HepG2 (cell line): Measurements from ENCODE around the gene AKR1A1. TPM values are rescaled to one million over a fixed set of nuclear protein-coding genes. Genes with fewer than 3 reads are reported as not detected.

Experiments
- ATAC-seq: fragments of 200-7000 bp; cut with Tn5 transposase; 3 replicates; pipeline ENCODE4 v1.9.1; 2020; ENCODE audit warnings: mild to moderate bottlenecking, moderate library complexity
- BruUV-seq: library from RNA; stranded (reverse); fragments of 400-500 nt; replicated peaks from 2 replicates; lab custom pipeline; 2021; lab: Mats Ljungman, UMichigan
- CTCF ChIA-PET: fragments of 300-600 bp; formaldehyde crosslinking; extraction: SDS; loops from one replicate; lab custom pipeline; 2021; ENCODE audit warnings: low total read pairs, inconsistent platforms, low intra/inter-chr PET ratio; lab: Yijun Ruan, JAX
- POLR2A ChIA-PET: fragments of 350-600 bp; sonication (Branson Sonifier 250); formaldehyde crosslinking; loops from one replicate; lab custom pipeline; 2020; ENCODE audit warnings: antibody characterized with exemption, inconsistent platforms; lab: Yijun Ruan, JAX
- DNase-seq: peaks from one replicate; pipeline ENCODE4 v3.0.0-alpha.2; 2015; ENCODE audit warnings: low spot score
- FAIRE-seq: peaks from 3 replicates; lab custom pipeline; 2011; peaks lifted over from hg19 to GRCh38; lab: Jason Lieb, UNC
- H2AFZ ChIP-seq: one replicate; pipeline ENCODE4 v1.6.1; 2011; ENCODE audit warnings: low read length, inconsistent platforms
- H3K27ac ChIP-seq: fragments of 300-600 bp; 3 replicates; pipeline ENCODE4 v1.8.0; 2011; ENCODE audit warnings: mixed run types, mild to moderate bottlenecking, mixed read lengths, low read length, inconsistent platforms; ENCODE audit not compliant: insufficient read depth; ENCODE audit errors: extremely low read length
- H3K27me3 ChIP-seq, 2 experiments: fragments of 200-600 bp in 1 of 2; 2 replicates in 1 of 2; 3 replicates in 1 of 2; pipeline versions ENCODE4 v1.6.0 to v1.8.0; 2011; ENCODE audit warnings: low read length in 2 of 2, mild to moderate bottlenecking in 2 of 2, moderate library complexity in 2 of 2, inconsistent platforms in 1 of 2; ENCODE audit not compliant: insufficient read depth in 2 of 2, control insufficient read depth in 1 of 2
- H3K36me3 ChIP-seq, 2 experiments: fragments of 200-600 bp in 1 of 2; replicated peaks in 1 of 2; 2 replicates in 1 of 2; 3 replicates in 1 of 2; pipeline versions ENCODE4 v1.5.1 to v1.8.0; 2011; ENCODE audit warnings: low read length in 2 of 2, inconsistent platforms in 1 of 2; ENCODE audit not compliant: insufficient read depth in 2 of 2, control insufficient read depth in 1 of 2
- H3K4me1 ChIP-seq: 2 replicates; pipeline ENCODE4 v1.5.1; 2012; ENCODE audit warnings: low read length, inconsistent platforms; ENCODE audit not compliant: insufficient read depth
- H3K4me2 ChIP-seq: 2 replicates; pipeline ENCODE4 v1.6.0; 2011; ENCODE audit warnings: low read depth, low read length, inconsistent platforms
- H3K4me3 ChIP-seq, 3 experiments: fragments of 200-600 bp in 1 of 3; sonication (generic), shearing (Covaris generic) in 1 of 3; replicated peaks in 1 of 3; 2 replicates each; pipeline ENCODE4 v1.5.1; 2011 to 2016; ENCODE audit warnings: low read length in 3 of 3, inconsistent platforms in 2 of 3, low read depth in 2 of 3, mild to moderate bottlenecking in 2 of 3, control low read depth in 1 of 3, mixed read lengths in 1 of 3; ENCODE audit not compliant: insufficient read depth in 1 of 3
- H3K79me2 ChIP-seq: one replicate; pipeline ENCODE4 v1.6.1; 2011; ENCODE audit warnings: low read length, inconsistent platforms; ENCODE audit not compliant: insufficient read depth
- H3K9ac ChIP-seq: 2 replicates; pipeline ENCODE4 v1.6.0; 2011; ENCODE audit warnings: mild to moderate bottlenecking, low read depth, low read length, inconsistent platforms; ENCODE audit not compliant: insufficient read depth
- H3K9me3 ChIP-seq: 2 replicates; pipeline ENCODE4 v1.5.1; 2012; ENCODE audit warnings: mild to moderate bottlenecking, low read length
- H4K20me1 ChIP-seq: 2 replicates; pipeline ENCODE4 v1.6.0; 2011; ENCODE audit warnings: inconsistent platforms, mild to moderate bottlenecking, low read length, moderate library complexity; ENCODE audit not compliant: insufficient read depth
- CEBPZ ChIP-seq: IDR thresholded peaks from 2 replicates; pipeline ENCODE4 v1.6.1; 2012; ENCODE audit warnings: low read length, improper control_type of control experiment
- EED ChIP-seq: sonication (generic); formaldehyde crosslinking; IDR thresholded peaks from 2 replicates; pipeline ENCODE4 v1.5.0; 2020; ENCODE audit warnings: mild to moderate bottlenecking, missing genetic modification reagents
- ELF3 ChIP-seq: IDR thresholded peaks from 2 replicates; pipeline ENCODE4 v1.6.1; 2016; ENCODE audit warnings: missing genetic modification reagents, missing compliant biosample characterization
- ERF ChIP-seq: IDR thresholded peaks from 2 replicates; pipeline ENCODE4 v1.6.1; 2018; ENCODE audit warnings: missing biosample characterization, missing genetic modification reagents
- GPBP1L1 ChIP-seq: sonication (generic); formaldehyde crosslinking; IDR thresholded peaks from 2 replicates; pipeline ENCODE4 v1.5.0; 2020; ENCODE audit warnings: mild to moderate bottlenecking, missing genetic modification reagents
- HOXA7 ChIP-seq: sonication (generic); formaldehyde crosslinking; IDR thresholded peaks from 2 replicates; pipeline ENCODE4 v1.8.1; 2022; ENCODE audit warnings: mild to moderate bottlenecking, missing genetic modification reagents, moderate library complexity
- MAFF ChIP-seq: IDR thresholded peaks from 2 replicates; pipeline ENCODE4 v1.6.1; 2011; ENCODE audit warnings: low read depth, low read length, improper control_type of control experiment
- MTA1 ChIP-seq: sonication (generic); formaldehyde crosslinking; IDR thresholded peaks from 2 replicates; pipeline ENCODE4 v1.4.0; 2020; ENCODE audit warnings: missing genetic modification reagents, mild to moderate bottlenecking, borderline replicate concordance
- MXI1 ChIP-seq: IDR thresholded peaks from 3 replicates; pipeline ENCODE4 v1.6.1; 2012; ENCODE audit warnings: low read depth, low read length, inconsistent platforms, borderline replicate concordance
- SAP130 ChIP-seq: IDR thresholded peaks from 2 replicates; pipeline ENCODE4 v1.6.1; 2016; ENCODE audit warnings: low read depth
- TBX3 ChIP-seq: fragments of 450-650 bp; IDR thresholded peaks from 2 replicates; pipeline ENCODE4 v1.6.1; 2017; ENCODE audit warnings: antibody characterized with exemption, mild to moderate bottlenecking, inconsistent platforms, borderline replicate concordance
- ZBTB25 ChIP-seq: IDR thresholded peaks from 2 replicates; pipeline ENCODE4 v1.6.1; 2018; ENCODE audit warnings: missing genetic modification reagents
- ZNF543 ChIP-seq: sonication (generic); formaldehyde crosslinking; IDR thresholded peaks from 2 replicates; pipeline ENCODE4 v1.4.0; 2020; ENCODE audit warnings: mild to moderate bottlenecking, missing genetic modification reagents
- ZNF580 ChIP-seq: IDR thresholded peaks from 2 replicates; pipeline ENCODE4 v1.6.1; 2016; ENCODE audit warnings: low read depth, borderline replicate concordance
- ZNF770 ChIP-seq: sonication (generic); formaldehyde crosslinking; IDR thresholded peaks from 2 replicates; pipeline ENCODE4 v1.5.0; 2020; ENCODE audit warnings: mild to moderate bottlenecking, missing genetic modification reagents
- WGBS: methylation state at CpG from one replicate; pipeline ENCODE4 v1.1.6; 2017; ENCODE audit warnings: low lambda C conversion rate; 5-methylcytosine and 5-hydroxymethylcytosine counted together
- in situ Hi-C: cut with HindIII; loops from 2 replicates; pipeline ENCODE4 v1.10.0; 2017; ENCODE audit warnings: low pct_unique_long_range_greater_than_20kb; ENCODE audit not compliant: extremely low pct_ligation_motif_present
- intact Hi-C: fragments of 100-400 bp; cut with micrococcal nuclease; formaldehyde crosslinking; loops from one replicate; pipeline ENCODE4 v1.10.0; 2022; ENCODE audit not compliant: unreplicated experiment
- polyA plus RNA-seq, 8 experiments: library from polyadenylated mRNA; depleted of rRNA in 3 of 8; stranded (reverse) in 7 of 8; unstranded in 1 of 8; fragments of >200 nt; fragmentation: Illumina TruSeq in 4 of 8; extraction: Trizol in 4 of 8; gene quantifications; 2 replicates each; pipeline versions ENCODE4 v1.2.1 to v1.2.3, GENCODE V29; 2011 to 2016; ENCODE audit warnings: low read depth in 4 of 8, missing spikeins in 1 of 8, mixed read lengths in 1 of 8; ENCODE audit not compliant: insufficient read depth in 1 of 8
- total RNA-seq, 5 experiments: library from RNA; depleted of rRNA; stranded (reverse); fragments of >200 nt; fragmentation: Illumina TruSeq; extraction: Trizol; gene quantifications; 2 replicates each; pipeline ENCODE4 v1.2.3, GENCODE V29; 2016; ENCODE audit warnings: low read depth in 1 of 5

AKR1A1 gene
- total and polyA plus RNA-seq, 2 of the 13 experiments (the other 11 are each of a cell fraction or from before 2014, with no cell fraction given) = 181 to 217 TPM

GRCh38 chr1:45543581-45544417 is 6.8 kb upstream of the AKR1A1 start:
- Histone ChIP-seq H3K4me2 (peak overlapping the region; percentile 85), H3K4me1 (peaks cover 49% of the 10 kb centered on the region), H3K79me2 (no peaks in the 10 kb centered on the region), H3K9me3 (no peaks in the 10 kb centered on the region), H3K27ac (peak overlapping the region; percentile 86), H3K36me3 (no peaks in the 10 kb centered on the region), H3K4me3 (peak overlapping the region; percentile 40 to 51 (median 42); a peak in 5 of 6 replicates), H3K27me3 (no peaks in the 10 kb centered on the region), H3K9ac (peak overlapping the region; percentile 47), H2AFZ (peak overlapping the region; percentile 81), H4K20me1 (no peaks in the 10 kb centered on the region)
- in situ Hi-C loops (no loop called here), intact Hi-C loops (no loop called here)
- ChIA-PET POLR2A (interaction anchor here (1.1 to 29.7 kb wide), 8 partner anchors 9 to 205 kb away, joined by 3 to 690 read pairs (median 28); partner anchors contain the start of genes CCDC163, MMACHC, NASP and PRDX1), CTCF (no interaction called here)
- FAIRE-seq (no peak), DNase-seq (peak; percentile 31), ATAC-seq (peak; percentile 67)
- 11% methylated on average over 8 of the region's 8 CpGs for WGBS
- no TSS peak for BruUV-seq
- TF ChIP-seq ZNF770 (CRISPR knock-in tag) (0 out of 2 replicates have a peak, but pooled peaks have one; percentile 24), EED (no peak), CEBPZ (no peak), HOXA7 (CRISPR knock-in tag) (no peak), MXI1 (0 out of 3 replicates have a peak, but pooled peaks have one; percentile 21), ZNF543 (no peak), ZBTB25 (CRISPR knock-in tag) (0 out of 2 replicates have a peak, but pooled peaks have one; percentile 23), ZNF580 (0 out of 2 replicates have a peak, but pooled peaks have one; percentile 11), ERF (CRISPR knock-in tag) (no peak), SAP130 (peak; percentile 72), MTA1 (CRISPR knock-in tag) (no peak), ELF3 (peak; percentile 82; the same call in 1 of the 2 replicates), TBX3 (no peak), GPBP1L1 (CRISPR knock-in tag) (no peak), MAFF (0 out of 2 replicates have a peak, but pooled peaks have one; percentile 41)
